Measurements from ENCODE around the gene LENEP. TPM values are rescaled to one million over a fixed set of nuclear protein-coding genes. Genes with fewer than 3 reads are reported as not detected.

Gene LENEP
- 0.72 to 0.85 TPM in 2 of 3 replicates, not detected in the other for total RNA-seq
- long read RNA-seq, partial matches to known transcripts: 0 of 1 reads
- long read RNA-seq, other reads (novel, unspliced or antisense): 0 of 1 reads

DNA sequence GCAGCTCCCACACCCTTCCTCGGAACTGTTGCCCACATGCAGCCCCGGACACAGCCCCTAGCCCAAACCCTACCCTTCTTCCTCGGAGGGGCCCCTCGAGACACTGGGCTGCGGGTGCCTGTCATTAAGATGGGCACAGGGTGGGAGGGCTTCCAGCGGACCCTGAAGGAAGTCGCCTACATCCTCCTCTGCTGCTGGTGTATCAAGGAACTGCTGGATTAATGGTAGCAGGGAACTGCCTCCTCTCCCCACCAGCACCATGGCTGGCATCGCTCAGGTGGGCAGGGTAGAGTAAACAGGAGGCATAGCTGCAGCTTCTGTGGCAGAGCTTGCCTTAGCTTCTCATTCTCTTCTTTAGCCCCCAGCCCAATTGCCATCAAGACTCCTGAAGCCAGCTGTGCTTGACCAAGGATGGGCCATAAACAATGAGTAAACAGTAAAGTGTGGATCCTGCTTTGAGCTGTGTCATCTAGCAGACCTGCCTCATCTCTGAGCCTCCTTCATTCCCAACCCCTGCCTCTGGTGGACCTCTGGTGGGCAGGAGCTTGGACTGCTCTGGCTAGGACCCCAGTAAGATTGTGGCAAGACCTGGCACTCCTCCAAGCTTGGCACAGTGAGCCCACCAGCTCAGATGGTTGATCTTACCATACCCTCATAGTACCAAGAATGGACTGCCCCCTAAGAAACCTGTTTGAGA lies at the start of gene LENEP:
Gene LENEP (plus strand): TSS at position 15 of the 697 bp plus-strand sequence. CDS start 22 bp downstream, at position 37.
- Mint-ChIP-seq H3K4me3 (ENCODE audit: unreplicated experiment) (no peak within 1 kb of the TSS), H3K36me3 (ENCODE audit: low read depth) (peaks cover 5% of the 10 kb centered on the region), H3K4me1 (ENCODE audit: low read depth) (peaks cover 7% of the 10 kb centered on the region), H3K9me3 (ENCODE audit: low read depth) (no peaks in the 10 kb centered on the region), H3K27ac (ENCODE audit: unreplicated experiment) (no peak within 1 kb of the TSS), H3K27me3 (ENCODE audit: low read depth) (no peaks in the 10 kb centered on the region)
- peak; percentile 50 for DNase-seq (ENCODE audit: low spot score)
- TF ChIP-seq, protein P1, sequence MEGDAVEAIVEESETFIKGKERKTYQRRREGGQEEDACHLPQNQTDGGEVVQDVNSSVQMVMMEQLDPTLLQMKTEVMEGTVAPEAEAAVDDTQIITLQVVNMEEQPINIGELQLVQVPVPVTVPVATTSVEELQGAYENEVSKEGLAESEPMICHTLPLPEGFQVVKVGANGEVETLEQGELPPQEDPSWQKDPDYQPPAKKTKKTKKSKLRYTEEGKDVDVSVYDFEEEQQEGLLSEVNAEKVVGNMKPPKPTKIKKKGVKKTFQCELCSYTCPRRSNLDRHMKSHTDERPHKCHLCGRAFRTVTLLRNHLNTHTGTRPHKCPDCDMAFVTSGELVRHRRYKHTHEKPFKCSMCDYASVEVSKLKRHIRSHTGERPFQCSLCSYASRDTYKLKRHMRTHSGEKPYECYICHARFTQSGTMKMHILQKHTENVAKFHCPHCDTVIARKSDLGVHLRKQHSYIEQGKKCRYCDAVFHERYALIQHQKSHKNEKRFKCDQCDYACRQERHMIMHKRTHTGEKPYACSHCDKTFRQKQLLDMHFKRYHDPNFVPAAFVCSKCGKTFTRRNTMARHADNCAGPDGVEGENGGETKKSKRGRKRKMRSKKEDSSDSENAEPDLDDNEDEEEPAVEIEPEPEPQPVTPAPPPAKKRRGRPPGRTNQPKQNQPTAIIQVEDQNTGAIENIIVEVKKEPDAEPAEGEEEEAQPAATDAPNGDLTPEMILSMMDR (IDR thresholded peaks at IDR 0.05): no peak

DNA sequence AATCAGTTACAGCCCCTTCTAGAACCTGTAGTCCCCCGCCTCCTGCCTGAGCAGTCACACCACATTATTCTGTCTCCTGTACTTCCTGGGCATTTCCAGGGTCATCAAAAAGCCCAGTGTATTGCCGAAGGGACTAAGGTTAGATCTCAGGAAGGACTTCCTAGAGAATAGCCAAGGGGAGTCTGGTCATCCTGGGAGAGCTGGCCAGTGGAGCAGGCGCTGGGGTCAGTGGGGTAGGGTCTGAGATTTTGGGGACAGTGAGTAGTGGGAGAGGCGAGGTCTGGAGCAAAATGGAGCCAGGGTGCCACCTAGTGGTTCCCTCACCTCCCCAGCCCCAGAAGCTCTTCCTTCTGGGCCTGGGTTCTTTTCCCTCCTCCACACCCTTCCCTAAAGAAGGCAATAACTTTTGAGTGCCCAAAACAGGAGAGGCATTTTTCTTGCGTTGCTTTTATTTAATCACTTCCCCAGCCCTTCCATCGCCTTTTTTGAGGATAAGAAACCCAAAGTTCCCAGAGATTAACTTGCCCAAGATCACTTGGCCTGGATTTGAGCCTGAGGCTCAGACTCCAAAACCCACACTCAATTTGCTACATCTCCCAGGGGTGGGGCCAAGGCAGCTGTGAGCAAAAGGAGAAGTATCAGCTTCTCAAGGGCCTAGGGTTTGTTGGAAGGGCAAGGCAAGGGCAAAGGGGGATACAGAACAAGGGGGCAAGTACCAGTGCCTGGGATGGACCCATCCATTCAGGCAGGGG lies 49.6 kb upstream of the LENEP start:
- H3K36me3 Mint-ChIP-seq (ENCODE audit: low read depth): peaks cover 7% of the 10 kb centered on the region
- no peaks in the 10 kb centered on the region for H3K9me3 Mint-ChIP-seq (ENCODE audit: low read depth)
- no peaks in the 10 kb centered on the region for H3K27me3 Mint-ChIP-seq (ENCODE audit: low read depth)
- no peak overlapping the region for H3K27ac Mint-ChIP-seq (ENCODE audit: unreplicated experiment)
- H3K4me1 Mint-ChIP-seq (ENCODE audit: low read depth): peaks cover 16% of the 10 kb centered on the region
- TF ChIP-seq, protein P1 (IDR thresholded peaks at IDR 0.05): peak; percentile 87
- DNase-seq (ENCODE audit: low spot score): no peak
- no peak overlapping the region for H3K4me3 Mint-ChIP-seq (ENCODE audit: unreplicated experiment)

GRCh38 chr1:154944401-154945159 lies 48.8 kb upstream of the LENEP start:
- no peak overlapping the region for H3K27ac Mint-ChIP-seq (ENCODE audit: unreplicated experiment)
- DNase-seq (ENCODE audit: low spot score): no peak
- TF ChIP-seq, protein P1 (IDR thresholded peaks at IDR 0.05): no peak
- peaks cover 12% of the 10 kb centered on the region for H3K4me1 Mint-ChIP-seq (ENCODE audit: low read depth)
- no peak overlapping the region for H3K4me3 Mint-ChIP-seq (ENCODE audit: unreplicated experiment)
- H3K27me3 Mint-ChIP-seq (ENCODE audit: low read depth): no peaks in the 10 kb centered on the region
- no peaks in the 10 kb centered on the region for H3K9me3 Mint-ChIP-seq (ENCODE audit: low read depth)
- peaks cover 7% of the 10 kb centered on the region for H3K36me3 Mint-ChIP-seq (ENCODE audit: low read depth)

DNA sequence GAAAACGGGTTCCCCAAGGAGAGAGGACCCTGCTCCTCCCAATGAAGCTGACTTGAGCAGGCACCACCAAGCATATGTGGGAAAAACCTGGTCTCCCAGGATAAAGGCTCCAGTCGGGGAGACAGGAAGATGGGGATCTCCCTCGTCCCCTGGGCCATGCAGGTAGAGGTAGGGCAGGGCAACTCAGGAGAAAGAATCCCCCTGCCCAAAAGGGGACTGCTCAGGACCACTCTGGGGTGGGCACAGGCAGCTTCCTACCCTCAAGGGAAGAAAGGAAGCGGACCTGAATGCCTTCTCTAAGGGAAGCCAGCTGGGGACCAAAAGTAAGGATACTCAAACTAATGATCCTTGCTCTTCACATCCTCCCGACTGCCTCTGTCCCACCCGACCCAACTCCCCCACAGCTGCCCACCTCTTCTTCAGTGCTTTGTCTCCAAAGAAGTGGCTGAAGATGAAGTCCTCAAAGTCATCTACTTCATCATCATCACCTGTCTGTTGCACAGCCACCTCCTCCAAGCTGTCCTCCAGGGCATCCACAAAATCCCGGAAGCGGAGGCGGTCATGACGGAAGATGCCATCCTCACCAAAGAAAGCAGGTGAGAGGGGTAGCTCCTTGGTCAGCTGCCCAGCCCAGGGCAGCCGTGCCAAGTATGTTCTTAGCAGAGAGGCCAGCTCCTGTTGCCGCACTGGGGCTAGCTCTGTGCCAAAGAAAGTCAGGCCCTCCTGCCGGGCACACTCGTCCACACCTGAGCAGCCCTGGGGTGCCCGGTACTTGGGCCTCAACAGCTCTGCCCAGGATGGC lies 48.0 kb upstream of the LENEP start:
- Mint-ChIP-seq H3K36me3 (ENCODE audit: low read depth) (peaks cover 7% of the 10 kb centered on the region), H3K27ac (ENCODE audit: unreplicated experiment) (no peak overlapping the region), H3K27me3 (ENCODE audit: low read depth) (no peaks in the 10 kb centered on the region), H3K4me1 (ENCODE audit: low read depth) (peaks cover 12% of the 10 kb centered on the region), H3K9me3 (ENCODE audit: low read depth) (no peaks in the 10 kb centered on the region), H3K4me3 (ENCODE audit: unreplicated experiment) (no peak overlapping the region)
- DNase-seq (ENCODE audit: low spot score): no peak
- TF ChIP-seq, protein P1 (IDR thresholded peaks at IDR 0.05): no peak
